Esophagus muscularis mucosa (tissue), 3 donors: ENCODE measurements around the gene PLCL1.

Experiments used
- POLR2A ChIP-seq: fragments of 450-650 bp; IDR thresholded peaks from one replicate; pipeline ENCODE4 v1.6.1; 2017; ENCODE audit warnings: antibody characterized with exemption, moderate library complexity, mild to moderate bottlenecking, low read depth
- POLR2AphosphoS5 ChIP-seq, 2 donors: sonication (generic); formaldehyde crosslinking; IDR thresholded peaks; one replicate each; pipeline ENCODE4 v1.6.1; 2017; ENCODE audit warnings: antibody characterized with exemption in 2 of 2
- TF ChIP-seq, protein P1 (sequence below), 3 experiments: fragments of 200-600 bp in 2 of 3; fragments of 450-650 bp in 1 of 3; sonication (generic) in 2 of 3; IDR thresholded peaks; one replicate each; pipeline ENCODE4 v1.5.1; 2017 to 2019; ENCODE audit warnings: antibody characterized with exemption in 3 of 3, mild to moderate bottlenecking in 2 of 3, moderate library complexity in 1 of 3

DNA sequence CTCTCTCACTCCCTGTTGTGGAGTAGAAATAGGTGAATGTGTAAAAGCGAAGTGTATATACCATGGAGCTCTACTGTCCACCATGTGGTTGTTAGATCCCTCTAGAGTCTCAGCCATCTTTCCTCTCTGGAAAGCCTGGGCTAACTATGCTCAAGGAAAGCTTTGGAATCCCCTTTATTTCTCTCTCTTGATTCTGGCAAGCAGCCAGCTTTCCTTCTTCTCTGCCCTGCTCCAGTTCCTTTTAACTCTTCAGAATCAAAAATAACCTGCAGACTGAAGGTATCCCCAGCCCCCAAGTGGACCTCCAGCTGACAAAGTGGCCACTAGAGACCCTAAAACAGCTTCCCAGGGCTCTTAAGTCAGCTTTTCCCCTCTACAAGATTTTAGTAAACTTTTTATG is 381.9 kb downstream of the PLCL1 start:
- TF ChIP-seq, protein P1, sequence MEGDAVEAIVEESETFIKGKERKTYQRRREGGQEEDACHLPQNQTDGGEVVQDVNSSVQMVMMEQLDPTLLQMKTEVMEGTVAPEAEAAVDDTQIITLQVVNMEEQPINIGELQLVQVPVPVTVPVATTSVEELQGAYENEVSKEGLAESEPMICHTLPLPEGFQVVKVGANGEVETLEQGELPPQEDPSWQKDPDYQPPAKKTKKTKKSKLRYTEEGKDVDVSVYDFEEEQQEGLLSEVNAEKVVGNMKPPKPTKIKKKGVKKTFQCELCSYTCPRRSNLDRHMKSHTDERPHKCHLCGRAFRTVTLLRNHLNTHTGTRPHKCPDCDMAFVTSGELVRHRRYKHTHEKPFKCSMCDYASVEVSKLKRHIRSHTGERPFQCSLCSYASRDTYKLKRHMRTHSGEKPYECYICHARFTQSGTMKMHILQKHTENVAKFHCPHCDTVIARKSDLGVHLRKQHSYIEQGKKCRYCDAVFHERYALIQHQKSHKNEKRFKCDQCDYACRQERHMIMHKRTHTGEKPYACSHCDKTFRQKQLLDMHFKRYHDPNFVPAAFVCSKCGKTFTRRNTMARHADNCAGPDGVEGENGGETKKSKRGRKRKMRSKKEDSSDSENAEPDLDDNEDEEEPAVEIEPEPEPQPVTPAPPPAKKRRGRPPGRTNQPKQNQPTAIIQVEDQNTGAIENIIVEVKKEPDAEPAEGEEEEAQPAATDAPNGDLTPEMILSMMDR (IDR thresholded peaks at IDR 0.05): no peak
- TF ChIP-seq POLR2AphosphoS5 (IDR thresholded peaks at IDR 0.05): no peak
- no peak for TF ChIP-seq POLR2A
